ENCODE measurements around the gene GPBAR1. TPM values are rescaled to one million over a fixed set of nuclear protein-coding genes. Genes with fewer than 3 reads are reported as not detected.

GPBAR1 gene
- total and polyA plus RNA-seq, 9 of the 15 experiments (the other 6 are each of a cell fraction or from before 2014, with no cell fraction given), result not detected

- ChIA-PET CTCF (ENCODE audit: low intra/inter-chr PET ratio) (interaction anchor here (0.5 kb wide), 1 partner anchor 11 kb away, joined by 4 read pairs; no protein-coding TSS in a partner anchor), POLR2A (no interaction called here)
- Histone ChIP-seq H3K79me2 (ENCODE audit: control insufficient read depth, insufficient read depth, low read length) (no peaks in the 10 kb centered on the region), H3K9me3 (replicated peaks; ENCODE audit: control insufficient read depth, insufficient read depth, low read depth, low read length) (no peaks in the 10 kb centered on the region), H3K4me3 (no peak overlapping the region), H3K4me2 (ENCODE audit: insufficient read depth, low read length) (no peak overlapping the region), H3K9ac (ENCODE audit: insufficient read depth in 1 of 2, low read depth in 2 of 2, low read length in 2 of 2) (no peak overlapping the region), H3K4me1 (replicated peaks in 1 of 2; ENCODE audit: control insufficient read depth in 2 of 2, insufficient read depth in 2 of 2, low read length in 2 of 2) (peaks cover 4 to 12% of the 10 kb centered on the region in 2 experiments; a peak in 3 of 5 replicates), H3K27ac (ENCODE audit: extremely low read depth, low read depth, low read length) (no peak overlapping the region), H3K9me1 (ENCODE audit: control insufficient read depth, insufficient read depth, low read length) (no peaks in the 10 kb centered on the region), H4K20me1 (replicated peaks; ENCODE audit: control insufficient read depth, insufficient read depth, low read length) (no peaks in the 10 kb centered on the region), H3K36me3 (ENCODE audit: control insufficient read depth, insufficient read depth, low read length) (no peaks in the 10 kb centered on the region), H2AFZ (ENCODE audit: low read depth, low read length) (no peak overlapping the region), H3K27me3 (ENCODE audit: control insufficient read depth in 2 of 2, insufficient read depth in 2 of 2, low read length in 2 of 2) (no peaks in the 10 kb centered on the region)
- DNase-seq (ENCODE audit: extremely low read depth in 1 of 4, low spot score in 3 of 4) (no peak), ATAC-seq (no peak), FAIRE-seq (no peak)
- BruUV-seq (replicated peaks), result no TSS peak
- intact Hi-C loops (cut with micrococcal nuclease) (no loop called here), in situ Hi-C loops (cut with MboI) (no loop called here)
- no peak for TF ChIP-seq CTCF (IDR thresholded peaks at IDR 0.05 in 2 of 3, conservative IDR thresholded peaks at IDR 0.05 in 1 of 3; ENCODE audit: insufficient read depth in 2 of 3, low read depth in 1 of 3, low read length in 3 of 3)
- TF ChIP-seq ZKSCAN1 (IDR thresholded peaks at IDR 0.05; ENCODE audit: low read depth, low read length), result no peak
- TF ChIP-seq HOXB6 (CRISPR knock-in tag; IDR thresholded peaks at IDR 0.05; ENCODE audit: borderline replicate concordance), result no peak
- no peak for TF ChIP-seq EZH2 (IDR thresholded peaks at IDR 0.05; ENCODE audit: borderline replicate concordance, low read depth, low read length)
- no peak for TF ChIP-seq SPI1 (IDR thresholded peaks at IDR 0.05; ENCODE audit: borderline replicate concordance, low read depth, low read length)
- WGBS (ENCODE audit: insufficient coverage, low coverage, missing lambda C conversion rate), result 33% methylated on average over 3 of the region's 5 CpGs
Measured at GRCh38 chr2:218305383-218305782, 44.6 kb downstream of the GPBAR1 start.

All from K562 (cell line).